GM23338 (cell line): ENCODE results near the gene DDX54.

ENCODE experiments used
- EZH2 ChIP-seq: fragments of 200-600 bp; sonication (generic); IDR thresholded peaks from one replicate; pipeline ENCODE4 v1.8.0; 2017; ENCODE audit warnings: antibody characterized with exemption, mild to moderate bottlenecking, low read depth; ENCODE audit not compliant: unreplicated experiment
- POLR2AphosphoS5 ChIP-seq: IDR thresholded peaks from 2 replicates; pipeline ENCODE4 v1.6.1; 2016; ENCODE audit warnings: antibody characterized with exemption, low read depth
- TF ChIP-seq, protein P1 (sequence below), 2 experiments: fragments of 200-600 bp in 1 of 2; sonication (generic) in 1 of 2; conservative IDR thresholded peaks; 2 replicates each; pipeline versions ENCODE4 v1.5.1 to v1.6.1; 2016 to 2017; ENCODE audit warnings: antibody characterized with exemption in 2 of 2, low read depth in 2 of 2, mild to moderate bottlenecking in 2 of 2, moderate library complexity in 1 of 2

DNA sequence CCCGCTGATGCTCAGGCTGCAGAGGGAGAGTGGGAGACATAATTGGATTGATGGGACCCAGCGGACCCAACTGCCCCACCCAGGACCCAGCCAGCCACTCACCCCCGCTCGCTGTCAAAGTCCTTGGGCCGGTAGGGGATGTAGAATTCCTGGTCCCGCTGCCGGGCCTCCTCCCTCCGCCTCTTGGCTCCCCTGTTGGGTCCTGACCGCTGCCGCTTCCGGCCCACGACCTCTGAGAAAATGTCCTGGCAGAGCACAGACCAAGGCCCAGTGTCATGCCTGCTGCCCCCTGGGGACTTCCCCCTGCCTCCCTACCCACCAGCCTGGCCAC lies 22.3 kb downstream of the DDX54 start:
- TF ChIP-seq, protein P1, sequence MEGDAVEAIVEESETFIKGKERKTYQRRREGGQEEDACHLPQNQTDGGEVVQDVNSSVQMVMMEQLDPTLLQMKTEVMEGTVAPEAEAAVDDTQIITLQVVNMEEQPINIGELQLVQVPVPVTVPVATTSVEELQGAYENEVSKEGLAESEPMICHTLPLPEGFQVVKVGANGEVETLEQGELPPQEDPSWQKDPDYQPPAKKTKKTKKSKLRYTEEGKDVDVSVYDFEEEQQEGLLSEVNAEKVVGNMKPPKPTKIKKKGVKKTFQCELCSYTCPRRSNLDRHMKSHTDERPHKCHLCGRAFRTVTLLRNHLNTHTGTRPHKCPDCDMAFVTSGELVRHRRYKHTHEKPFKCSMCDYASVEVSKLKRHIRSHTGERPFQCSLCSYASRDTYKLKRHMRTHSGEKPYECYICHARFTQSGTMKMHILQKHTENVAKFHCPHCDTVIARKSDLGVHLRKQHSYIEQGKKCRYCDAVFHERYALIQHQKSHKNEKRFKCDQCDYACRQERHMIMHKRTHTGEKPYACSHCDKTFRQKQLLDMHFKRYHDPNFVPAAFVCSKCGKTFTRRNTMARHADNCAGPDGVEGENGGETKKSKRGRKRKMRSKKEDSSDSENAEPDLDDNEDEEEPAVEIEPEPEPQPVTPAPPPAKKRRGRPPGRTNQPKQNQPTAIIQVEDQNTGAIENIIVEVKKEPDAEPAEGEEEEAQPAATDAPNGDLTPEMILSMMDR (conservative IDR thresholded peaks at IDR 0.05; ENCODE audit: low read depth in 2 of 2), result no peak
- TF ChIP-seq EZH2 (no peak), POLR2AphosphoS5 (no peak)
